ENCODE measurements around the gene SAP25.
"Not testable (repeated sequence)": the region's sequence is repeated elsewhere in the genome, so short reads cannot be mapped to it uniquely, and the experiment has no call there.

SAP25 gene

DNA sequence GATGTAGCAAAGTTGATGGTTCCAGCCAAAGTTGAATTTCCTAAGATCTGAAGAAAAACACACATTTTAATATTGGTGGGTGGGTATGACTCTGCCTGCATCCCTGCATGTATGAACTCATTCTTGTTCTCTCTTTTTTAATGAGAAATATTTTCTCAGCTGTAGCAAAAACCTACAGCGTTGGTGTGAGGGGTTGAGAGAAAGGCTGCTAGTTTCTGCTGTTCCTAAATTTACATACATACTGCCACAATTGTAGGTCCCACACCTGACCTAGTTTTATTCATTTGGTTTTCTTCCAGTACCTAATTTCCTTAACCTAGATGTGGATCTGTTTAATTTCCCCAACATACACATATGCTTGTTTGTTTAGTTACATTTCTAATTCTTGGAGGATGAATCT, 30.1 kb downstream of the SAP25 start:
- Mint-ChIP-seq H3K9me3 (no peaks in the 10 kb centered on the region), H3K4me1 (peaks cover 90% of the 10 kb centered on the region), H3K4me3 (peak overlapping the region; percentile 85 to 97), H3K27ac (peak overlapping the region; percentile 92 to 95), H3K27me3 (no peaks in the 10 kb centered on the region)
- ATAC-seq (no peak), DNase-seq (no peak)

DNA sequence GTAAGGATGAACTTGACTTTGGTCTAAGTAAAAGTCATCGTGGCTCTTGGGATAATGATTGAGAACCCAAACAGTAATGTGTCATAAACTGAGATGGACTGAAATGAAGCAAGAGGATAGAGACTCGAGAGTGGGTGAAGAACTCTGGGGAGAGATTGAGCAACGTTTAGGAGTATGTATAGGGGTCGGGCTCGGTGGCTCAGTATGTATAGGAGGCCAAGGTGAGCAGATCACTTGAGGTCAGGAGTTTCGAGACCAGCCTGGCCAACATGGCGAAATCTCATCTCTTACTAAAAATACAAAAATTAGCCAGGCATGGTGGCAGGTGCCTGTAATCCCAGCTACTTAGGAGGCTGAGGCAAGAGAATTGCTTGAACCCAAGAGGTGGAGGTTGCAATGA, 32.4 kb downstream of the SAP25 start:
- Mint-ChIP-seq H3K27ac (peak overlapping the region in 1 of 2 donors; percentile 61), H3K4me1 (peaks cover 78% of the 10 kb centered on the region), H3K4me3 (peak overlapping the region; percentile 85 to 97)
- H3K27me3 Mint-ChIP-seq, ATAC-seq, H3K9me3 Mint-ChIP-seq, DNase-seq: not testable (repeated sequence)

GRCh38 chr7:100540073-100540723, 33.5 kb downstream of the SAP25 start:
- Mint-ChIP-seq H3K27me3 (no peaks in the 10 kb centered on the region), H3K27ac (peak overlapping the region; percentile 75 to 86), H3K4me3 (peak overlapping the region; percentile 85 to 97), H3K9me3 (no peaks in the 10 kb centered on the region), H3K4me1 (peaks cover 67% of the 10 kb centered on the region)
- no peak for DNase-seq
- ATAC-seq, result no peak

DNA sequence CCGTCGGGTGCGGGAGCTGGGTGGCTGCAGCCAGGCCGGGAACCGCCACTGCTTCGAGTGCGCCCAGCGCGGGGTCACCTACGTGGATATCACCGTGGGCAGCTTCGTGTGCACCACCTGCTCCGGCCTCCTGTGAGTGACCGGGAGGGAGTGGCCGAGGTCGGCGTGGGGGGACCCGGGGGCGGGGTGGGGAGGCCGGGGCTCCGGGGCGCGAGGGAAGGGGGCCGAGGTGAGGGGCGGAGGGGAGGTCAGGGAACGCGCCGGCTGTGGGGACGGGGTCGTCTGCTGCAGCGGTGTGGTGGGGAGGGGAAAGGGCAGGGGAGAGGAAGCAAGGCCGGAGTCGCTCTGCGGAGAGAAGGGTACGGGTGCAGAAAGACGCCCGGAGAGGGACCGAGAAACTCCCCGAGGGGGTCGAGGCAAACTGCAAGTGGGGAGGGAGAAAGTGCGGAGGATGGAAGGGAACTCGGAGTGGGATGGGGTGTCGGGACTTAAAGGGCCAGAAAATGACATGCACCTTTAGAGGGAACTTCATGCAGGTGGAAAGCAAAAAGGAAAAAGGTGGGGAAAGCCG, 34.2 kb downstream of the SAP25 start:
- DNase-seq, result peak in 1 of 2 donors; percentile 38
- no peaks in the 10 kb centered on the region for H3K27me3 Mint-ChIP-seq
- no peak for ATAC-seq
- peak overlapping the region; percentile 85 to 97 for H3K4me3 Mint-ChIP-seq
- peak overlapping the region; percentile 96 to 98 for H3K27ac Mint-ChIP-seq
- H3K9me3 Mint-ChIP-seq, result no peaks in the 10 kb centered on the region
- H3K4me1 Mint-ChIP-seq, result peaks cover 61% of the 10 kb centered on the region

- DNase-seq, result peak; percentile 100
- H3K27me3 Mint-ChIP-seq, result no peaks in the 10 kb centered on the region
- peak within 1 kb of the TSS; percentile 97 to 98 for H3K27ac Mint-ChIP-seq
- peak; percentile 94 for ATAC-seq
- H3K4me3 Mint-ChIP-seq, result peak within 1 kb of the TSS; percentile 85 to 97
- H3K9me3 Mint-ChIP-seq, result no peaks in the 10 kb centered on the region
- peaks cover 54% of the 10 kb centered on the region for H3K4me1 Mint-ChIP-seq
These were observed 34.9 kb downstream of the SAP25 start, which contains the start of gene AGFG2 for GRCh38 chr7:100538654-100539435. TSS of gene AGFG2 (plus strand) at chr7:100539203. CDS start at chr7:100539347, 144 bp downstream.

DNA sequence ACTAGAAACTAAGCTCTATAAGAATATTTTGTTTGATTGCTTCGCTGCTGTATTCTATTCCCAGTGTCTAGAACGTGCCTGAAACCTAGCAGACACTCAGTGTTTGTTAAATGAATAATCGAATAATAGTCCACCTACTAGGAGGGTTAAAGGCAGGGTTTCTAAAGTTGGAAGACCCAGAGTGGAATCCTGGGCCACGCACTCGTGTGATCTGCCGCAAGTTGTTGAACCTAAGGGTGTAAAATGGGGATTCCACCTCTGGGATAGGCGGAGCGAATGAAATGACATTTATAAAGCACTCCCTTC, 35.4 kb downstream of the SAP25 start:
- ATAC-seq, result no peak
- H3K4me1 Mint-ChIP-seq, result peaks cover 48% of the 10 kb centered on the region
- no peak for DNase-seq
- H3K4me3 Mint-ChIP-seq, result peak overlapping the region; percentile 85 to 97
- peak overlapping the region; percentile 29 to 97 for H3K27ac Mint-ChIP-seq
- H3K9me3 Mint-ChIP-seq, result no peaks in the 10 kb centered on the region
- no peaks in the 10 kb centered on the region for H3K27me3 Mint-ChIP-seq

DNA sequence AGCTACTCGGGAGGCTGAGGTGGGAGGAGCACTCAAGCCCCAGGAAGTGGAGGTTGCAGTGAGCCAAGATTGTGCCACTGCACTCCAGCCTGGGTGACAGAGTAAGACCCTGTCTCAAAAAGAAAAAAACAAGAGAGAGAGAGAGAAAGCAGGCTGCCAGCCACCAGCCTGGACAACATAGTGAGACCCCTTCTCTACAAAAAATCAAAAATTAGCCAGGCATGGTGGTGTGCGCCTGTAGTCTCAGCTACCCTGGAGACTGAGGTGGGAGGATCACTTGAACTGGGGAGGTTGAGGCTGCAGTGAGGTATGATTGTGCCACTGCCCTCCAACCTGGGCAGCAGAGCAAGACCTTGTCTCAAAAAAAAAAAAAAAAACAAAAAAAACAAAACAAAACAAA, 37.0 kb downstream of the SAP25 start:
- not testable (repeated sequence) for H3K27me3 Mint-ChIP-seq, H3K4me3 Mint-ChIP-seq, H3K9me3 Mint-ChIP-seq, ATAC-seq, DNase-seq
- H3K4me1 Mint-ChIP-seq, result peaks cover 32% of the 10 kb centered on the region
- peak overlapping the region in 1 of 2 donors; percentile 69 for H3K27ac Mint-ChIP-seq

GRCh38 chr7:100535982-100536381, 37.7 kb downstream of the SAP25 start:
- H3K27ac Mint-ChIP-seq, DNase-seq, H3K27me3 Mint-ChIP-seq, ATAC-seq, H3K9me3 Mint-ChIP-seq, H3K4me3 Mint-ChIP-seq: not testable (repeated sequence)
- H3K4me1 Mint-ChIP-seq, result peaks cover 25% of the 10 kb centered on the region

DNA sequence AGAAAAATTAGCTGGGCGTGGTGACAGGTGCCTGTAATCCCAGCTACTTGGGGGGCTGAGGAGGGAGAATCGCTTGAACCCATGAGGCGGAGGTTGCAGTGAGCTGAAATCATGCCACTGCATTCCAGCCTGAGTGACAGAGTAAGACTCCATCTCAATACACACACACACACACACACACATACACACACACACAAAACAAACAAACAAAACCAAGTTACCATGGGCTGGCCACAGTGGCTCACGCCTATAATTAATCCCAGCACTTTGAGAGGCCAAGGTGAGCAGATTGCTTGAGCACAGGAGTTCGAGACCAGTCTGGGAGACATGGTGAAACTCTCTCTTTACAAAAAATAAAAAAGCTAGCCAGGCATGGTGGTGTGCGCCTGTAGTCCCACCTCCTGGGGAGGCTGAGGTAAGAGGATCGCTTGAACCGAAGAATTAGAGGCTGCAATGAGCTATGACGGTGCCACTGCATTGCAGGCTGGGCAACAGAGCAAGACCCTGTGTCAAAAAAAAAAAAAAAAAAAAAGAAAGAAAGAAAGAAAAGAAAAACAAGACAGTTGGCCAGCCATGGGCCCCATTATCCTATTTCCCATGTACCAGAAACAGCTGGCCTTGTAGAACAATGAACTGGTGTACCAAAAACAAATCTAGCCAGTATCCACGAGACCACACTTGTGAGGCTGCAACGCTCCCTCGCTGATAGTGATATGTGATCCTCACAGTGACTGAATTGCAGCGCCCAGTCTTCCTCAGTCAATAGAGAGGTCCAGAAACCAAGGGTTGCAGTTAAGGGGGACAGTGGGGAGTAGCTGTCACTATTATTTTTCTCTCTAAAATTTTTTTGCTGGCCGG, 41.3 kb downstream of the SAP25 start:
- H3K27ac Mint-ChIP-seq, result no peak overlapping the region
- no peaks in the 10 kb centered on the region for H3K9me3 Mint-ChIP-seq
- H3K4me1 Mint-ChIP-seq, result peaks cover 12% of the 10 kb centered on the region
- ATAC-seq (no peak), DNase-seq (no peak)
- H3K27me3 Mint-ChIP-seq, result no peaks in the 10 kb centered on the region
- H3K4me3 Mint-ChIP-seq, result no peak overlapping the region

DNA sequence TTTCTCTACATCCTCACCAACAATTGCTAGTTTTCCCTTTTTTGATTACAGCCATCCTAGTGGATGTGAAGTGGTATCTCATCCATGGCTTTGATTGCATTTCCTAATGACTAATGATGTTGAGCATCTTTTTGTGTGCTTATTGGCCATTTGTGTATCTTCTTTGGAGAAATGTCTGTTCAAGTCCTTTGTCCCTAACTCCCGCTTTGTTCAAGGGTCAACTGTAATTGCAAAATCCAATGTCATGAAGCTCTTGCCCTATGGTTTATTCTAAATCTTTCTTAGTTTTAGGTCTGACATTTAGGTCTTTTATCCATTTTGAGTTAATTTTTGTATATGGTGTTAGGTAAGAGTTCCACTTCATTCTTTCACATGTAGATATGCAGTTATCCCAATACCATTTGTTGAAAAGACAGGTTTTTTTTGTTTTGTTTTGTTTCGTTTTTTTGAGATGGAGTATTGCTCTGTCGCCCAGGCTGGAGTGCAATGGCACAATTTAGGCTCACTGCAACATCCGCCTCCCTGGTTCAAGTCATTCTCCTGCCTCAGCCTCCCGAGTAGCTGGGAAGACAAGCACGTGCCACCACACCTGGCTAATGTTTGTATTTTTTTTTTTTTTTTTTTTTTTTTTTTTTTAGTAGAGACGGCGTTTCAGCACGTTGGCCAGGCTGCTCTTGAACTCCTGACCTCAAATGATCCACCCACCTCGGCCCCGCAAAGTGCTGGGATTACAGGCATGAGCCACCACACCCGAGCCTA, 45.4 kb downstream of the SAP25 start:
- ATAC-seq, H3K27ac Mint-ChIP-seq, H3K27me3 Mint-ChIP-seq, DNase-seq, H3K9me3 Mint-ChIP-seq: not testable (repeated sequence)
- H3K4me3 Mint-ChIP-seq, result peak overlapping the region in 1 of 2 donors; percentile 17
- H3K4me1 Mint-ChIP-seq, result peaks cover 13% of the 10 kb centered on the region

GRCh38 chr7:100523192-100523591, 50.5 kb downstream of the SAP25 start:
- H3K4me1 Mint-ChIP-seq, result peaks cover 11% of the 10 kb centered on the region
- H3K27ac Mint-ChIP-seq, DNase-seq, H3K27me3 Mint-ChIP-seq, H3K4me3 Mint-ChIP-seq, H3K9me3 Mint-ChIP-seq: not testable (repeated sequence)
- peak; percentile 68 for ATAC-seq
